Measurements from ENCODE around the gene GNAS. TPM values are rescaled to one million over a fixed set of nuclear protein-coding genes. Genes with fewer than 3 reads are reported as not detected.

GNAS gene
- total and polyA plus RNA-seq, 10 of the 15 experiments (the other 5 are each of a cell fraction or from before 2014, with no cell fraction given) = 209 to 950 (median 394) TPM

DNA sequence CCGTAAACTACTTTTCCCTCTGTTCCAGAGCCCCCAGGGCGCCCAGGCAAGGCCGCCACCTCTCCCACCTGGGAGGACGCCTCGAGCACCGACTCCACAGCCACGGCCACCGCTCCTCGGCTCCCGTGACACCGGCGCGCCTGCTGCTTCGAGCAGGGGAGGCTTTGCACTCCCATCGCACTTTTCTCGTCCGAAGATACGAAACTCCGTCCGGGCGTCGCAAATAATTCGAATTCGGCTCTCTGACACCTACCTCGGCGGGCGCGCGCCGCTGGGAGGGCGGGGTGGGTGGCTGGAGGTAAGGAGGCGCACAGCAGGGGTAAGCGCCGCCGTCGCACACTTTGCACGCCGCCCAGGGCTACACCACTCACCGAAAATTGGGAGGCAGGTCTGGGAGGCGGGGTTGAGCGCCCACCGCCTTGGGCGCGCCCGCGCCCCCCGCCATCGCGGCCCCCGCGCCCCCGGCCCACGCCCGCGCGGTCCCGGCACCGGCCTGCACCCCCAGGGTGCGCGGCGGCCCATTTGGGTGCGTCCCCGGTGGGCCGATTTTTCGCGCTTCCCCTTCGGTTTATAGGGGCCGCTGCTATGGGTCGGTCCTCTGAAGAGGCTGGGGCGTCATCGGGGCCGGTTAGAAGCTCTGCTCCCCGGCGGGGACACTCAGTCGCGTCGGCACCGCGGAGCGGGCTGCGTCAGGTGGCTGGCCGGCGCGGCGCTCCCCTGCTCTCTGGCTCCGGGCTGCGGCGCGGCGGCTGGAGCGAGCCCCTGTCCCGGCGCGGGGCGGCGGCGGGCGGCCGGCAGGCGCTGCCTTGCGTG, 36.2 kb downstream of the GNAS start (continued):
- TF ChIP-seq CUX1 (IDR thresholded peaks at IDR 0.05; ENCODE audit: insufficient replicate concordance, low read depth, low read length) (no peak), FOXM1 (IDR thresholded peaks at IDR 0.05; ENCODE audit: low read depth, low read length) (no peak), ZNF384 (IDR thresholded peaks at IDR 0.05; ENCODE audit: borderline replicate concordance, low read depth, low read length) (no peak), IKZF2 (IDR thresholded peaks at IDR 0.05) (no peak), BMI1 (IDR thresholded peaks at IDR 0.05; ENCODE audit: borderline replicate concordance) (no peak), GABPA (IDR thresholded peaks at IDR 0.05; ENCODE audit: low read depth) (no peak), IRF3 (IDR thresholded peaks at IDR 0.05) (0 out of 2 replicates have a peak, but pooled peaks have one; percentile 10), SMC3 (IDR thresholded peaks at IDR 0.05; ENCODE audit: borderline replicate concordance, low read length) (no peak), HDGF (IDR thresholded peaks at IDR 0.05) (no peak), YY1 (IDR thresholded peaks at IDR 0.05; ENCODE audit: low read depth, low read length) (peak; percentile 63), CBFB (IDR thresholded peaks at IDR 0.05; ENCODE audit: low read depth) (0 out of 2 replicates have a peak, but pooled peaks have one; percentile 44), NFXL1 (IDR thresholded peaks at IDR 0.05; ENCODE audit: borderline replicate concordance) (no peak), TAF1 (IDR thresholded peaks at IDR 0.05; ENCODE audit: borderline replicate concordance, low read depth, low read length) (peak; percentile 99), GATAD2B (conservative IDR thresholded peaks at IDR 0.05; ENCODE audit: low read depth) (0 out of 2 replicates have a peak, but pooled peaks have one; percentile 23), CHD4 (IDR thresholded peaks at IDR 0.05) (no peak), SMAD5 (IDR thresholded peaks at IDR 0.05; ENCODE audit: low read depth) (peak; percentile 89)
- TF ChIP-seq, protein P1, sequence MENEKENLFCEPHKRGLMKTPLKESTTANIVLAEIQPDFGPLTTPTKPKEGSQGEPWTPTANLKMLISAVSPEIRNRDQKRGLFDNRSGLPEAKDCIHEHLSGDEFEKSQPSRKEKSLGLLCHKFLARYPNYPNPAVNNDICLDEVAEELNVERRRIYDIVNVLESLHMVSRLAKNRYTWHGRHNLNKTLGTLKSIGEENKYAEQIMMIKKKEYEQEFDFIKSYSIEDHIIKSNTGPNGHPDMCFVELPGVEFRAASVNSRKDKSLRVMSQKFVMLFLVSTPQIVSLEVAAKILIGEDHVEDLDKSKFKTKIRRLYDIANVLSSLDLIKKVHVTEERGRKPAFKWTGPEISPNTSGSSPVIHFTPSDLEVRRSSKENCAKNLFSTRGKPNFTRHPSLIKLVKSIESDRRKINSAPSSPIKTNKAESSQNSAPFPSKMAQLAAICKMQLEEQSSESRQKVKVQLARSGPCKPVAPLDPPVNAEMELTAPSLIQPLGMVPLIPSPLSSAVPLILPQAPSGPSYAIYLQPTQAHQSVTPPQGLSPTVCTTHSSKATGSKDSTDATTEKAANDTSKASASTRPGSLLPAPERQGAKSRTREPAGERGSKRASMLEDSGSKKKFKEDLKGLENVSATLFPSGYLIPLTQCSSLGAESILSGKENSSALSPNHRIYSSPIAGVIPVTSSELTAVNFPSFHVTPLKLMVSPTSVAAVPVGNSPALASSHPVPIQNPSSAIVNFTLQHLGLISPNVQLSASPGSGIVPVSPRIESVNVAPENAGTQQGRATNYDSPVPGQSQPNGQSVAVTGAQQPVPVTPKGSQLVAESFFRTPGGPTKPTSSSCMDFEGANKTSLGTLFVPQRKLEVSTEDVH (IDR thresholded peaks at IDR 0.05; ENCODE audit: low read depth, partially characterized antibody) = no peak
- TF ChIP-seq, protein P2, sequence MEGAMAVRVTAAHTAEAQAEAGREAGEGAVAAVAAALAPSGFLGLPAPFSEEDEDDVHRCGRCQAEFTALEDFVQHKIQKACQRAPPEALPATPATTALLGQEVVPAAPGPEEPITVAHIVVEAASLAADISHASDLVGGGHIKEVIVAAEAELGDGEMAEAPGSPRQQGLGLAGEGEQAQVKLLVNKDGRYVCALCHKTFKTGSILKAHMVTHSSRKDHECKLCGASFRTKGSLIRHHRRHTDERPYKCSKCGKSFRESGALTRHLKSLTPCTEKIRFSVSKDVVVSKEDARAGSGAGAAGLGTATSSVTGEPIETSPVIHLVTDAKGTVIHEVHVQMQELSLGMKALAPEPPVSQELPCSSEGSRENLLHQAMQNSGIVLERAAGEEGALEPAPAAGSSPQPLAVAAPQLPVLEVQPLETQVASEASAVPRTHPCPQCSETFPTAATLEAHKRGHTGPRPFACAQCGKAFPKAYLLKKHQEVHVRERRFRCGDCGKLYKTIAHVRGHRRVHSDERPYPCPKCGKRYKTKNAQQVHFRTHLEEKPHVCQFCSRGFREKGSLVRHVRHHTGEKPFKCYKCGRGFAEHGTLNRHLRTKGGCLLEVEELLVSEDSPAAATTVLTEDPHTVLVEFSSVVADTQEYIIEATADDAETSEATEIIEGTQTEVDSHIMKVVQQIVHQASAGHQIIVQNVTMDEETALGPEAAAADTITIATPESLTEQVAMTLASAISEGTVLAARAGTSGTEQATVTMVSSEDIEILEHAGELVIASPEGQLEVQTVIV (IDR thresholded peaks at IDR 0.05; ENCODE audit: borderline replicate concordance, partially characterized antibody) = no peak
